SIG-M5 treated with dmso at 0.1 percent for 504 hours (cell line): ENCODE results near the gene EMP1.

Source experiments
- DNase-seq: peaks from one replicate; lab custom pipeline; 2025; ENCODE audit not compliant: unreplicated experiment; lab: John Stamatoyannopoulos, UW

Gene EMP1

GRCh38 chr12:13219320-13219719 lies 22.8 kb downstream of the EMP1 start:
- no peak for DNase-seq

- DNase-seq, result no peak
Observed at GRCh38 chr12:13220838-13221237, 24.3 kb downstream of the EMP1 start.

- no peak for DNase-seq
Observed at GRCh38 chr12:13222076-13222475, 25.6 kb downstream of the EMP1 start.

- peak; percentile 24 for DNase-seq
Observed at GRCh38 chr12:13223179-13223804, 26.8 kb downstream of the EMP1 start.

GRCh38 chr12:13223941-13224340 lies 27.4 kb downstream of the EMP1 start:
- DNase-seq, result no peak

- DNase-seq, result no peak
Observed at GRCh38 chr12:13227191-13227590, 30.7 kb downstream of the EMP1 start.

GRCh38 chr12:13228579-13228978 lies 32.1 kb downstream of the EMP1 start:
- no peak for DNase-seq

- DNase-seq, result no peak
Observed at GRCh38 chr12:13229504-13229903, 33.0 kb downstream of the EMP1 start.

- DNase-seq, result no peak
Observed at GRCh38 chr12:13230500-13230899, 34.0 kb downstream of the EMP1 start.

GRCh38 chr12:13233830-13234641 lies 37.5 kb downstream of the EMP1 start:
- DNase-seq, result peak; percentile 47

GRCh38 chr12:13238204-13238603 lies 41.7 kb downstream of the EMP1 start:
- no peak for DNase-seq

GRCh38 chr12:13241833-13242488 lies 45.4 kb downstream of the EMP1 start:
- no peak for DNase-seq

GRCh38 chr12:13242936-13243335 lies 46.4 kb downstream of the EMP1 start:
- no peak for DNase-seq

- no peak for DNase-seq
Observed at GRCh38 chr12:13243516-13244070, 47.1 kb downstream of the EMP1 start.

- no peak for DNase-seq
Observed at GRCh38 chr12:13247596-13247995, 51.1 kb downstream of the EMP1 start.

GRCh38 chr12:13248964-13249363 lies 52.4 kb downstream of the EMP1 start:
- DNase-seq, result no peak

- DNase-seq, result no peak
Observed at GRCh38 chr12:13250416-13250815, 53.9 kb downstream of the EMP1 start.

- no peak for DNase-seq
Observed at GRCh38 chr12:13251521-13251920, 55.0 kb downstream of the EMP1 start.

GRCh38 chr12:13252024-13252423 lies 55.5 kb downstream of the EMP1 start:
- no peak for DNase-seq

- DNase-seq, result no peak
Observed at GRCh38 chr12:13252616-13253015, 56.1 kb downstream of the EMP1 start.

- no peak for DNase-seq
Observed at GRCh38 chr12:13253966-13254760, 57.6 kb downstream of the EMP1 start.
